Right renal pelvis (tissue), 4 donors: ENCODE measurements around the gene ZNF578. TPM values are rescaled to one million over a fixed set of nuclear protein-coding genes. Genes with fewer than 3 reads are reported as not detected.
"Not testable (repeated sequence)": the region's sequence is repeated elsewhere in the genome, so short reads cannot be mapped to it uniquely, and the experiment has no call there.

Experiments
- DNase-seq, 4 donors: peaks; one replicate each; pipeline ENCODE4 v3.0.0-alpha.2; 2013; ENCODE audit warnings: low read depth in 4 of 4, low spot score in 3 of 4, missing footprints in 1 of 4
- polyA plus RNA-seq, 4 donors: library from polyadenylated mRNA; unstranded; fragments of 120-200 nt; gene quantifications; one replicate each; pipeline ENCODE4 v1.2.1, GENCODE V29; 2013; ENCODE audit not compliant: insufficient read length in 4 of 4

The ZNF578 gene
- polyA plus RNA-seq, 4 donors = 4.6 to 7.1 (median 5.8) TPM

- no peak for DNase-seq
Measured at GRCh38 chr19:52557231-52557995, 104.1 kb downstream of the ZNF578 start.

GRCh38 chr19:52558732-52559445 is 105.5 kb downstream of the ZNF578 start:
- not testable (repeated sequence) for DNase-seq

- not testable (repeated sequence) for DNase-seq
Measured at GRCh38 chr19:52561611-52562010, 108.3 kb downstream of the ZNF578 start.

Other genes starting within 250 kb of the ZNF578 start
- 10 to 100 TPM; 17.4 to 23.5 (median 22.2) TPM for gene ZNF766, start 184.0 kb upstream of the ZNF578 start, polyA plus RNA-seq
- gene ZNF480, start 156.4 kb upstream of the ZNF578 start, polyA plus RNA-seq = 10 to 100 TPM; 13.9 to 20.4 (median 18.7) TPM
- gene ZNF610, start 117.3 kb upstream of the ZNF578 start, polyA plus RNA-seq = 10 to 100 TPM; 10.1 to 15.1 (median 13.2) TPM
- 10 to 100 TPM; 20.6 to 27.7 (median 23.5) TPM for gene ZNF880, start 83.6 kb upstream of the ZNF578 start, polyA plus RNA-seq
- 10 to 100 TPM; 28.9 to 39.0 (median 30.2) TPM for gene ZNF528, start 55.7 kb upstream of the ZNF578 start, polyA plus RNA-seq
- gene ZNF534, start 24.4 kb upstream of the ZNF578 start, polyA plus RNA-seq = under 1 TPM; 0.49 to 0.87 (median 0.80) TPM
- gene ZNF808, start 74.1 kb downstream of the ZNF578 start, polyA plus RNA-seq = 10 to 100 TPM in 2 of 4 donors, 1 to 10 TPM in 2; 7.9 to 11.5 (median 10.4) TPM
- 10 to 100 TPM; 13.3 to 15.2 (median 14.0) TPM for gene ZNF701, start 116.7 kb downstream of the ZNF578 start, polyA plus RNA-seq
- 100 to 1,000 TPM in 1 of 4 donors, 10 to 100 TPM in 3; 73.0 to 107 (median 76.5) TPM for gene ZNF83, start 184.8 kb downstream of the ZNF578 start, polyA plus RNA-seq